ENCODE data around the gene MAML2. TPM values are rescaled to one million over a fixed set of nuclear protein-coding genes. Genes with fewer than 3 reads are reported as not detected.

The MAML2 gene
- total and polyA plus RNA-seq, 2 of the 8 experiments (the other 6 are each of a cell fraction or from before 2014, with no cell fraction given), result 3.8 to 6.6 TPM

DNA sequence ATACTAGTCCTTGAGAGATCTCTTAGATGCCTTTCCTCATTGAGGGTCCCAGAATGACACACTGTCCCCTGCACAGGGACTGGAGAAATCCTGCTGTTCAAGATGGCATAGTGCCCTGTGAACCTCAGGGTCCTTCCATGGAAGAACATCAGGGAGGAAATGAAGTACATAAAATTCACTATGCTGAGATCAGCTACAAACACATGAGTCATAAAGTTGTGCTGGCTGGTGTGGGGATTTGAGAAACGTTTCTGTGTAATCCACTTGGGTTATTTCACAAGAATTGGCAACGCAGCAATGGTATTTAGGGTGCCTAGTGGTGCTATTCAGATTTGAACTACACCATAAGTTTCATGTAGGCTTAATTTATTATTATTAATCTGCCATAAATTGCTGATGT, 174.4 kb downstream of the MAML2 start:
- Histone ChIP-seq H2BK120ac (replicated peaks; ENCODE audit: low read depth, low read length) (no peak overlapping the region), H2BK20ac (ENCODE audit: low read length) (no peak overlapping the region), H3K18ac (ENCODE audit: extremely low read depth, low read length) (no peak overlapping the region), H3K27me3 (replicated peaks in 1 of 4; ENCODE audit: control insufficient read depth in 3 of 4, extremely low read depth in 1 of 4, insufficient read depth in 3 of 4, low read length in 3 of 4) (no peaks in the 10 kb centered on the region), H2AK5ac (ENCODE audit: low read depth, low read length) (no peak overlapping the region), H3K9me3 (ENCODE audit: insufficient read depth in 2 of 2, low read depth in 1 of 2, low read length in 1 of 2) (no peaks in the 10 kb centered on the region), H2AFZ (ENCODE audit: low read length) (no peak overlapping the region), H4K8ac (ENCODE audit: extremely low read depth, insufficient read depth, low read length) (no peak overlapping the region), H3K56ac (replicated peaks; ENCODE audit: insufficient read length, low read depth, low read length) (no peak overlapping the region), H3K79me1 (ENCODE audit: low read depth, low read length) (no peaks in the 10 kb centered on the region; the same call in 1 of the 2 replicates), H3K4ac (replicated peaks; ENCODE audit: insufficient read length, low read depth, low read length) (no peak overlapping the region), H3K4me1 (replicated peaks in 1 of 4; ENCODE audit: control insufficient read depth in 3 of 4, insufficient read depth in 4 of 4, low read length in 3 of 4) (peaks cover 0 to 11% (median 6%) of the 10 kb centered on the region in 4 experiments; a peak in 5 of 7 replicates), H3K4me3 (ENCODE audit: extremely low read depth in 1 of 4, insufficient read depth in 2 of 4, low read depth in 3 of 4, low read length in 4 of 4) (no peak overlapping the region), H3K23me2 (ENCODE audit: low read depth, low read length) (peaks cover 2% of the 10 kb centered on the region; the same call in 1 of the 2 replicates), H3K79me2 (ENCODE audit: control insufficient read depth in 1 of 2, insufficient read depth in 2 of 2, low read length in 2 of 2) (no peaks in the 10 kb centered on the region), H2BK5ac (ENCODE audit: low read depth, low read length) (no peak overlapping the region), H4K91ac (replicated peaks; ENCODE audit: insufficient read length, low read length) (no peak overlapping the region), H3K4me2 (ENCODE audit: insufficient read depth in 1 of 2, low read depth in 2 of 2, low read length in 2 of 2) (no peak overlapping the region), H3K14ac (ENCODE audit: insufficient read length) (no peak overlapping the region), H2BK15ac (ENCODE audit: low read length) (no peak overlapping the region), H3K36me3 (ENCODE audit: control insufficient read depth in 2 of 4, insufficient read depth in 4 of 4, low read length in 3 of 4) (no peaks in the 10 kb centered on the region), H3K9ac (replicated peaks in 1 of 4; ENCODE audit: extremely low read depth in 1 of 4, low read depth in 3 of 4, low read length in 3 of 4) (no peak overlapping the region), H3K27ac (ENCODE audit: low read depth, low read length) (no peak overlapping the region), H4K5ac (ENCODE audit: insufficient read length, low read depth, low read length) (no peak overlapping the region), H2BK12ac (ENCODE audit: low read depth, low read length) (no peak overlapping the region), H4K20me1 (replicated peaks in 1 of 2; ENCODE audit: control insufficient read depth in 1 of 2, insufficient read depth in 2 of 2, low read length in 2 of 2) (no peaks in the 10 kb centered on the region), H3K23ac (ENCODE audit: insufficient read length) (no peak overlapping the region)
- TF ChIP-seq, protein P1, sequence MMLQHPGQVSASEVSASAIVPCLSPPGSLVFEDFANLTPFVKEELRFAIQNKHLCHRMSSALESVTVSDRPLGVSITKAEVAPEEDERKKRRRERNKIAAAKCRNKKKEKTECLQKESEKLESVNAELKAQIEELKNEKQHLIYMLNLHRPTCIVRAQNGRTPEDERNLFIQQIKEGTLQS (IDR thresholded peaks at IDR 0.05; ENCODE audit: insufficient read depth, low read depth, low read length), result no peak
- TF ChIP-seq CBX5 (IDR thresholded peaks at IDR 0.05; ENCODE audit: low read depth, low read length) (no peak), SP1 (IDR thresholded peaks at IDR 0.05; ENCODE audit: low read depth, low read length) (no peak), PHF8 (conservative IDR thresholded peaks at IDR 0.05; ENCODE audit: low read depth, low read length) (no peak), TCF12 (IDR thresholded peaks at IDR 0.05; ENCODE audit: low read depth, low read length) (no peak), SIRT6 (IDR thresholded peaks at IDR 0.05; ENCODE audit: low read length) (no peak), GTF2F1 (IDR thresholded peaks at IDR 0.05; ENCODE audit: borderline replicate concordance, low read depth, low read length) (no peak)
- POLR2A ChIA-PET (ENCODE audit: partially characterized antibody), result no interaction called here
- DNase-seq (ENCODE audit: low read depth in 1 of 2, low spot score in 2 of 2) (no peak), FAIRE-seq (no peak)
- CTCF ChIA-PET (ENCODE audit: partially characterized antibody), result interaction anchor here (1.0 kb wide), 2 partner anchors 10 to 67 kb away, joined by 3 to 4 read pairs; no protein-coding TSS in a partner anchor
- WGBS, 2 experiments (ENCODE audit: extremely low coverage in 1 of 2, insufficient coverage in 1 of 2, insufficient read length in 1 of 2, insufficient replicate concordance in 2 of 2, low coverage in 1 of 2, low lambda C conversion rate in 2 of 2, missing lambda C conversion rate in 1 of 2), result 89% methylated on average over 2 of the region's 2 CpGs; no CpG with 5 or more reads in 1 of the 2 experiments
